SU-DHL-6 (cell line): ENCODE results near the gene ABCA5.
"Not testable (repeated sequence)": the region's sequence is repeated elsewhere in the genome, so short reads cannot be mapped to it uniquely, and the experiment has no call there.

Experiments used
- H2AFZ ChIP-seq: fragments of 200-600 bp; sonication (generic); 2 replicates; pipeline ENCODE4 v1.6.1; 2014; ENCODE audit warnings: low read depth, mild to moderate bottlenecking, moderate library complexity, mixed read lengths, antibody characterized with exemption, low read length; ENCODE audit not compliant: severe bottlenecking
- H3F3A ChIP-seq: fragments of 200-600 bp; shearing (Covaris generic); 2 replicates; pipeline ENCODE4 v1.6.0; 2016; ENCODE audit warnings: antibody characterized with exemption, mild to moderate bottlenecking; ENCODE audit not compliant: insufficient read depth
- H3K27ac ChIP-seq: fragments of 200-600 bp; sonication (generic); 2 replicates; pipeline ENCODE4 v1.5.1; 2016; ENCODE audit warnings: low read depth, mild to moderate bottlenecking, low read length, moderate library complexity, mixed read lengths
- H3K27me3 ChIP-seq: fragments of 200-600 bp; sonication (generic), shearing (Covaris generic); 2 replicates; pipeline ENCODE4 v1.6.0; 2014; ENCODE audit warnings: mild to moderate bottlenecking, low read length
- H3K36me3 ChIP-seq: fragments of 200-600 bp; sonication (generic); 2 replicates; pipeline ENCODE4 v1.6.1; 2014; ENCODE audit warnings: mild to moderate bottlenecking, low read length, mixed read lengths
- H3K4me2 ChIP-seq: fragments of 300-600, 200-600 bp; shearing (Covaris generic), sonication (generic); 2 replicates; pipeline ENCODE4 v1.6.0; 2014; ENCODE audit warnings: low read length, low read depth, mild to moderate bottlenecking; ENCODE audit not compliant: poor library complexity, severe bottlenecking
- H3K4me3 ChIP-seq: fragments of 200-600 bp; sonication (generic); 2 replicates; pipeline ENCODE4 v1.5.1; 2014; ENCODE audit warnings: antibody characterized with exemption, low read length, mild to moderate bottlenecking, mixed read lengths; ENCODE audit not compliant: insufficient read depth, poor library complexity, severe bottlenecking
- H3K79me2 ChIP-seq: fragments of 200-600 bp; sonication (generic); 2 replicates; pipeline ENCODE4 v1.6.1; 2014; ENCODE audit warnings: mild to moderate bottlenecking, low read length, moderate library complexity; ENCODE audit not compliant: insufficient read depth
- H3K9ac ChIP-seq: fragments of 200-600 bp; sonication (generic); 2 replicates; pipeline ENCODE4 v1.7.0; 2014; ENCODE audit warnings: mild to moderate bottlenecking, low read length
- H3K9me2 ChIP-seq: fragments of 200-600 bp; sonication (generic); replicated peaks from 2 replicates; pipeline ENCODE4 v1.6.1; 2014; ENCODE audit warnings: low read length; ENCODE audit not compliant: insufficient read depth
- H3K9me3 ChIP-seq: fragments of 200-600 bp; sonication (generic); 2 replicates; pipeline ENCODE4 v1.6.1; 2014; ENCODE audit warnings: low read length, mixed read lengths; ENCODE audit not compliant: insufficient read depth
- H4K20me1 ChIP-seq: fragments of 200-600 bp; sonication (generic); 2 replicates; pipeline ENCODE4 v1.6.1; 2014; ENCODE audit warnings: low read depth, mild to moderate bottlenecking, antibody characterized with exemption, low read length, moderate library complexity, mixed read lengths
- EZH2phosphoT487 ChIP-seq: fragments of 200-600 bp; sonication (generic), shearing (Covaris generic); conservative IDR thresholded peaks from 2 replicates; pipeline ENCODE4 v1.6.1; 2018; ENCODE audit warnings: mild to moderate bottlenecking, antibody characterized with exemption, low read length, moderate library complexity, mixed read lengths
- TF ChIP-seq, protein P1 (sequence below): fragments of 200-600 bp; sonication (generic); IDR thresholded peaks from one replicate; pipeline ENCODE4 v1.5.1; 2017; ENCODE audit warnings: antibody characterized with exemption, mild to moderate bottlenecking, low read length, moderate library complexity; ENCODE audit not compliant: insufficient read depth, poor library complexity, severe bottlenecking

ABCA5 gene

DNA sequence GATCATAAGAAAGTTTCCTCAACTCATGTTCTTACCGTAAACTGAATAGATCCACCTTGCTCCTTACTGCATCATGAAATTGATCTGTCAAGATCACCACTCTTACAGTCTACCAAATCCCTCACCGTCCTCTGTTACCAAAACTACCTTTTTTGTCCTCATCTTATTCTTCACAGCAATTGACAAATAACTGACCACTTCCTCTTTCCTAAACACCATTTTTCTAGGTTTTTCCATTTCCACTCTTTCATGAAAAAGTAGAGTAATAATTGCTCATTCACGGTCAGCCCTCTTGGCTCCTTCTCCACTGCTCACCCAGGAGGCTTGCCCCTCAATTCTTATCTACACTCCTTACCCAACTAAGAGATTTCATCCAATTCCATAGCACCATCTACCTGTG is 44.9 kb downstream of the ABCA5 start:
- Histone ChIP-seq H3K9me3 (no peaks in the 10 kb centered on the region), H2AFZ (no peak overlapping the region), H3K27ac (no peak overlapping the region), H4K20me1 (no peaks in the 10 kb centered on the region), H3K79me2 (no peaks in the 10 kb centered on the region), H3K9me2 (no peaks in the 10 kb centered on the region), H3K27me3 (no peaks in the 10 kb centered on the region), H3K36me3 (no peaks in the 10 kb centered on the region), H3K9ac (no peak overlapping the region), H3K4me2 (no peak overlapping the region), H3F3A (no peaks in the 10 kb centered on the region), H3K4me3 (no peak overlapping the region)
- TF ChIP-seq, protein P1, sequence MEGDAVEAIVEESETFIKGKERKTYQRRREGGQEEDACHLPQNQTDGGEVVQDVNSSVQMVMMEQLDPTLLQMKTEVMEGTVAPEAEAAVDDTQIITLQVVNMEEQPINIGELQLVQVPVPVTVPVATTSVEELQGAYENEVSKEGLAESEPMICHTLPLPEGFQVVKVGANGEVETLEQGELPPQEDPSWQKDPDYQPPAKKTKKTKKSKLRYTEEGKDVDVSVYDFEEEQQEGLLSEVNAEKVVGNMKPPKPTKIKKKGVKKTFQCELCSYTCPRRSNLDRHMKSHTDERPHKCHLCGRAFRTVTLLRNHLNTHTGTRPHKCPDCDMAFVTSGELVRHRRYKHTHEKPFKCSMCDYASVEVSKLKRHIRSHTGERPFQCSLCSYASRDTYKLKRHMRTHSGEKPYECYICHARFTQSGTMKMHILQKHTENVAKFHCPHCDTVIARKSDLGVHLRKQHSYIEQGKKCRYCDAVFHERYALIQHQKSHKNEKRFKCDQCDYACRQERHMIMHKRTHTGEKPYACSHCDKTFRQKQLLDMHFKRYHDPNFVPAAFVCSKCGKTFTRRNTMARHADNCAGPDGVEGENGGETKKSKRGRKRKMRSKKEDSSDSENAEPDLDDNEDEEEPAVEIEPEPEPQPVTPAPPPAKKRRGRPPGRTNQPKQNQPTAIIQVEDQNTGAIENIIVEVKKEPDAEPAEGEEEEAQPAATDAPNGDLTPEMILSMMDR: no peak
- TF ChIP-seq EZH2phosphoT487: no peak

DNA sequence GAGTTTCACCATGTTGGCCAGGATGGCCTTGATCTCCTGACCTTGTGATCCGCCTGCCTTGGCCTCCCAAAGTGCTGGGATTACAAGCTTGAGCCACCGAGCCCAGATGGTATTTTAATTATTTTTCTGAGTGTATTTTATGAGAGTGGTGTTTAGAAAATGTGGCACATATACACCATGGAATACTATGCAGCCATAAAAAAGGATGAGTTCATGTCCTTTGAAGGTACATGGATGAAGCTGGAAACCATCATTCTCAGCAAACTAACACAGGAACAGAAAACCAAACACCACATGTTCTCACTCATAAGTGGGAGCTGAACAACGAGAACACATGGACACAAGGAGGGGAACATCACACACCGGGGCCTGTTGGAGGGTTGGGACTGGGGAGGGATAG is 50.7 kb downstream of the ABCA5 start:
- H3K9me2 ChIP-seq, H3K9ac ChIP-seq, H3K79me2 ChIP-seq, H3K9me3 ChIP-seq, H2AFZ ChIP-seq, H3K4me3 ChIP-seq, H3K27ac ChIP-seq, H3K4me2 ChIP-seq, H3F3A ChIP-seq, H4K20me1 ChIP-seq, H3K36me3 ChIP-seq, H3K27me3 ChIP-seq: not testable (repeated sequence)

DNA sequence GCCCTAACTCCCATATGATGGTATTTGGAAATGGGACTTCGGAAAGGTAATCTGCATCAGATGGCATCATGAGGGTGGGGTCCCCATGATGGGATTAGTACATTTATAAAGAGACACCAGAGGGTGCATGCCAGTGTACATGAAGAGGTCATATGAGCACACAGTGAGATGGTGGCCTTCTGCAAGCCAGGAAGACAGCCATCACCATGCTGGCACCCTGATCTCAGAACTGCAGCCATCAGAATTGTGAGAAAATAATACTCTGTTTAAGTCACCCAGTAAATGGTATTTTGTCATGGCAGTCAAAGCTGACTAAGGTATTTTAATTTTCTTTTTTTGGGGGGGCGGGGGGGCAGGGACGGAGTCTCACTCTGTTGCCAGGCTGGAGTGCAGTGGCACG is 51.2 kb downstream of the ABCA5 start:
- Histone ChIP-seq H3K4me3 (no peak overlapping the region), H3K4me2 (no peak overlapping the region), H3K79me2 (no peaks in the 10 kb centered on the region), H3K9ac (no peak overlapping the region), H3K9me2 (no peaks in the 10 kb centered on the region), H4K20me1 (no peaks in the 10 kb centered on the region), H2AFZ (no peak overlapping the region), H3K9me3 (no peaks in the 10 kb centered on the region), H3K27me3 (no peaks in the 10 kb centered on the region), H3F3A (no peaks in the 10 kb centered on the region), H3K36me3 (no peaks in the 10 kb centered on the region), H3K27ac (no peak overlapping the region)
- TF ChIP-seq, protein P1: no peak
- TF ChIP-seq EZH2phosphoT487: no peak

GRCh38 chr17:69271023-69271422 is 55.9 kb downstream of the ABCA5 start:
- H4K20me1 ChIP-seq: no peaks in the 10 kb centered on the region
- no peaks in the 10 kb centered on the region for H3F3A ChIP-seq
- H3K27me3 ChIP-seq: no peaks in the 10 kb centered on the region
- no peaks in the 10 kb centered on the region for H3K9me3 ChIP-seq
- no peak overlapping the region for H3K4me2 ChIP-seq
- H3K27ac ChIP-seq: no peak overlapping the region
- no peak overlapping the region for H3K9ac ChIP-seq
- TF ChIP-seq EZH2phosphoT487: no peak
- TF ChIP-seq, protein P1: no peak
- no peaks in the 10 kb centered on the region for H3K9me2 ChIP-seq
- no peaks in the 10 kb centered on the region for H3K36me3 ChIP-seq
- no peaks in the 10 kb centered on the region for H3K79me2 ChIP-seq
- no peak overlapping the region for H3K4me3 ChIP-seq
- H2AFZ ChIP-seq: no peak overlapping the region
